NCI-H2196 treated with DMSO at 0.1 percent for 48 hours (cell line): ENCODE data around the gene KPNB1.

Experiments
- DNase-seq: peaks from one replicate; lab custom pipeline; 2025; ENCODE audit not compliant: unreplicated experiment; lab: John Stamatoyannopoulos, UW

Gene KPNB1

GRCh38 chr17:47696717-47697642 is 47.3 kb downstream of the KPNB1 start:
- no peak for DNase-seq

- no peak for DNase-seq
Observed at GRCh38 chr17:47697906-47698711, 48.4 kb downstream of the KPNB1 start.

GRCh38 chr17:47698749-47699535 is 49.2 kb downstream of the KPNB1 start:
- peak; percentile 30 for DNase-seq

GRCh38 chr17:47699536-47699840 is 49.8 kb downstream of the KPNB1 start:
- no peak for DNase-seq

- DNase-seq, result no peak
Observed at GRCh38 chr17:47700471-47701449, 51.0 kb downstream of the KPNB1 start.

GRCh38 chr17:47701608-47702007 is 51.9 kb downstream of the KPNB1 start:
- DNase-seq, result no peak

GRCh38 chr17:47702391-47702995 is 52.8 kb downstream of the KPNB1 start:
- DNase-seq, result no peak

- no peak for DNase-seq
Observed at GRCh38 chr17:47703191-47703591, 53.5 kb downstream of the KPNB1 start.

- DNase-seq, result no peak
Observed at GRCh38 chr17:47703671-47704070, 54.0 kb downstream of the KPNB1 start.

- no peak for DNase-seq
Observed at GRCh38 chr17:47704116-47704515, 54.4 kb downstream of the KPNB1 start.

- DNase-seq, result no peak
Observed at GRCh38 chr17:47704736-47705135, 55.0 kb downstream of the KPNB1 start.

- DNase-seq, result no peak
Observed at GRCh38 chr17:47705536-47706530, 56.1 kb downstream of the KPNB1 start.

GRCh38 chr17:47707056-47707804 is 57.5 kb downstream of the KPNB1 start:
- no peak for DNase-seq

GRCh38 chr17:47707884-47708283 is 58.2 kb downstream of the KPNB1 start:
- no peak for DNase-seq

GRCh38 chr17:47708312-47708863 is 58.7 kb downstream of the KPNB1 start:
- DNase-seq, result no peak

GRCh38 chr17:47708864-47709541 is 59.3 kb downstream of the KPNB1 start:
- no peak for DNase-seq

- DNase-seq, result no peak
Observed at GRCh38 chr17:47709594-47709993, 59.9 kb downstream of the KPNB1 start.
